DMS 273 (cell line): ENCODE results near the gene CLASP1.
"Not testable (repeated sequence)": the region's sequence is repeated elsewhere in the genome, so short reads cannot be mapped to it uniquely, and the experiment has no call there.

Experiments
- DNase-seq: peaks from one replicate; lab custom pipeline; 2025; ENCODE audit not compliant: unreplicated experiment; lab: John Stamatoyannopoulos, UW

Gene CLASP1

DNA sequence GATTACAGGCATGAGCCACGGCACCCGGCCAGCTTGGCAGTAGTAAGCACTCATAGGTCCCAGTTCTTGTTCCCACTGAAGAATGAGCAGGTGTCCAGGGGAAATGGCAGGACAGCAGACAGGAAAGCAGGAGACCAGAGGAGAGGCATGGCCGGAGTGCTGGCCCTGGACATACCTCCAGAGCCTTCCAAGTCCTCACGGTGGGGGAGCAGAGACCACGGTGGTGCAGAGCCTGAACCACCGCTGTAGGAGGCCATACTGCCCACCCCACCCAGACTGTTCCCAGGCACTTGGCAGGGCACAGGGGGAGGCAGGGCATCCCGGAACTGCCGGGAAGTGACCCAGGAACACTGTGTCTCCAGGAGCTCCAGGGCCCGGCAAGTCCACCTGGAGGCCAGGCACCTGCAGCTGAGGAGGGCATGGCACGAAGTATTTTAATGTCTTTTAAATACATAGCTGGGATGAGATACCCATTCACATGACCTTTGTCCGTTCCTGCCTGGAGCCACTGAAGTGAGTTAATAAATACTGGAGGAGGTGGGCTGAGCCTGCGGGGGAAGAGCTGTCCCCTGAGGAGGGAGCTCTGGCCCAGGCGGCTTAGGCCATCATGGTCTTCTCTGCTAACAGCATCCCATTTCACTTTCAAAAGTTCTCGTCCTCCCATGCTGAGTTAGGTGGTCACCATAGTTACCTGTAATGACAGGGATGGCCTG lies 314.5 kb downstream of the CLASP1 start:
- no peak for DNase-seq

DNA sequence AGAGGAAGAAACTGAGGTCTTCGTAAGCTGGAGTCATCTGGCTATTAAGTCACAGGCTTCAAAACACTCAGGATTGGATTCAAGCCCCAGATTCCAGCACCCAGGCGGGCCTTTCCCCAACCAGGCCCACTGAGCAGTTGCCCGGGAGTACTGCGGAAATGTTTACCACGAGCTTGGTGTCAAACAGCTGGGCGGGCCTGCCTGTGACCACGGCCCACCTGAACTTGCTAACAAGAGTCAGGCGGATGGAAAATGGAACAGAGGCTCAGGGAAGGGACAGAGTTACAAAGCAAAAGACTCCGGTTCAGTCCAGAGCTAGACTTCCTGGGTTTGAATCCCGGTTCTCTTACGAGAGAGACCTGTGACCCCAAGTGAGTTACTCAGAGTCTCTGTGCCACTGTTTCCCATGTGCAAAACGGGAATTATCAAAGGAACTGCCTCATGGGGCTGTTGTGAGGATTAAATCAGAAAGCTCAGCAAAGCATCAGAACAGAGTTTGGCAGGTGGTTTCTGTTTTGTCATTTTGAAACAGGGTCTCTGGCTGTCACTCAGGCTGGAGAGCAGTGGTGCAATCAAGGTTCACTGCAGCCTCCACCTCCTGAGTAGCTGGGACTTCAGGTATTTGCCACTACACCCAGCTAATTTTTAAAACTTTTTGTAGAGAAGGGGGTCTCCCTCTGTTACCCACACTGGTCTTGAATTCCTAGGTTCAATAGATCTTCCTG lies 315.3 kb downstream of the CLASP1 start:
- DNase-seq, result no peak

DNA sequence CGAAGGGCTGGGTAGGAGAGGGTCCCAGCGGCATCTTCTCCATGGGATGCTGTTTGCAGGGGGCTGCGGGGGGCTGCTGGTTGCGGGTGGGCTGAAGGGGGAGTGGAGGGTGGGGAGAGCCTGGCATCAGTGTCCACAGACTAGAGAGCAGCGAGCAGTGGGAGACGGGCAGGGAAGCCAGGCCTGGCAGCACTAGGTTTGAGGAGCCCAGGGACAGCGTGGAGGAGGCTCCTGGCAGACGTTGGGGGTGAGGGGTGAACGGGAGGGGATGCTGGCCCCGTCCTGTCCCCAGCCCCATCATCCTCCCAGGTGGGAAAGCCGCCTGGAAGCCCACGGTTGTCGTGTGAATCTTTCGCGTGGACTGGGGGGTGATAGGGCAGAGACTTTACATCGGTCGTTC lies 316.0 kb downstream of the CLASP1 start:
- DNase-seq, result no peak

DNA sequence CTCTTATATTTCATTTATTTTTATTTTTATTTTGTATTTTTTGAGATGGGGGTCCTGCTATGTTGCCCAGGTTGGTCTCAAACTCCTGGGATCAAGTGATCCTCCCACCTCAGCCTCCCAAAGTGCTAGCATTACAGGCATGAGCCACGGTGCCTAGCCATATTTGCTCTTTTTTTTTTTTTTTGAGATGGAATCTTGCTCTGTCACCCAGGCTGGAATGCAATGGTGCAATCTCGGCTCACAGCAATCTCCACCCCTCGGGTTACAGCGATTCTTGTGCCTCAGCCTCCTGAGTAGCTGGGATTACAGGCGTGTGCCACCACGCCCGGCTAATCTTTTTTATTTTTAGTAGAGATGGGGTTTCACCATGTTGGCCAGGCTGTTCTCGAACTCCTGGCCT lies 317.9 kb downstream of the CLASP1 start:
- not testable (repeated sequence) for DNase-seq

DNA sequence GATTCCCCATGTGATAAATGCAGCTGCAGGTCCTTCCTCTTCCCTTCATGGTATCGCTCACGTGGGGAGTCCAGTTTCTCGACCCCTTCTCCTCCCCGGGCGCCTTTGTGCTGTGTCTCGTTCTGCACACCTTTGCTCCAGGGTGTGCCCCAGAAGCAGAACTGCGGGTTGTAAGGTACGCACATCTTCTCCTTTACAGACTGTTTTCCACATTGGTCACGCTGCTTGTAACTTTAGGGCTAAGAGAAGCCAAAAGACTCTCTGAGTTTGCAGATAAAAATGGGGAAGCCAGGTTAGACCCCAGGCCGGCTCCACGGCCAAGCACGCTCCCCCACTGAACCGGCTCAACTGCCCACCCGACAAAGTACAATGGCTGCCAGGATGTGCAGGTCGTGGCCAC lies 318.3 kb downstream of the CLASP1 start:
- no peak for DNase-seq

DNA sequence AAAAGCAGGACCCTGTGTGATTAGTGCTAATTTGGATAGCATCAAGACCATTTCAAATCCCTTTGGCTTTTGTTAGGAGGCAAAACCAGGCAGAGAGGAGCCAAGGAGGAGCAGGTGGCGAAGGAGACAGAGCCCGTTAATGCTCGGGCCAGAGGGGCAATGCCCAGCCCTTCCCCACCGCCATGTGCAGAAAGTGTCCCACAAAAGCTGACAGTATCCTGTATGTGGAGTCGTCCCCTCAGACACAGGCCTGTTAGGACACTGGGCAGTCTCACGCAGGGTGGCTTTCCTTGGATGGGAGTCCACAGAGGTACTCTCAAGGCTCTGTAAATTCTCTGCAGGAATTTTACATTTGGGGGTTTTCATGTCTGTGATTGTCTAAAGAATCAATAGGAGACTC lies 319.5 kb downstream of the CLASP1 start:
- DNase-seq, result no peak

DNA sequence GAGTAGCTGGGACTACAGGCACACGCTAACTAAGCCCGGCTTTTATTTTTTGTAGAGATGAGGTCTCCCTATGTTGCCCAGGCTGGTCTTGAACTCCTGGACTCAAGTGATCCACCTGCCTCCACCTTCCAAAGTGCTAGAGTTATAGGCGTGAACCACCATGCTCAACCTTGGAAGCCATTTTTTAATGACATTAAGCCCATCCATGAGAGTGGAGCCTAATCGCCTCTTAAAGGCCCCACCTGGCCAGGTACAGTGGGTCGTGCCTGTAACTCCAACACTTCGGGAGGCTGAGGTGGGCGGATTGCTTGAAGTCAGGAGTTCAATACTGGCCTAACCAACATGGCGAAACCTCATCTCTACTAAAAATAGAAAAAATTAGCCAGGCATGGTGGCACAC lies 322.6 kb downstream of the CLASP1 start:
- DNase-seq, result no peak

DNA sequence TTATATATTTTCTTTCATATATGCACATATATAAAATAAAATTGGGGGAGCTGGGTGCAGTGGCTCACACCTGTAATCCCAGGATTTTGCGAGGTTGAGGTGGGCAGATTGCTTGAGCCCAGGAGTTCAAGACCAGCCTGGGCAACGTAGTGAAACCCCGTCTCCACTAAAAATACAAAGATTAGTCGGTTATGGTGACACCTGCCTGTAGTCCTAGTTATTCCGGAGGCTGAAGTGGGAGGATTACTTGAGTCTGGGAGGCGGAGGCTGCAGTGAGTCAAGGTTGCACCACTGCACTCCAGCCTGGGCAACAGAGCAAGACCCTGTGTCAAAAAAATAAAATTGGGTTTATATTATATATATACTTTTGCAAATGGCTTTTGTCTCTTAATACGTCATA lies 324.7 kb downstream of the CLASP1 start:
- DNase-seq, result no peak

DNA sequence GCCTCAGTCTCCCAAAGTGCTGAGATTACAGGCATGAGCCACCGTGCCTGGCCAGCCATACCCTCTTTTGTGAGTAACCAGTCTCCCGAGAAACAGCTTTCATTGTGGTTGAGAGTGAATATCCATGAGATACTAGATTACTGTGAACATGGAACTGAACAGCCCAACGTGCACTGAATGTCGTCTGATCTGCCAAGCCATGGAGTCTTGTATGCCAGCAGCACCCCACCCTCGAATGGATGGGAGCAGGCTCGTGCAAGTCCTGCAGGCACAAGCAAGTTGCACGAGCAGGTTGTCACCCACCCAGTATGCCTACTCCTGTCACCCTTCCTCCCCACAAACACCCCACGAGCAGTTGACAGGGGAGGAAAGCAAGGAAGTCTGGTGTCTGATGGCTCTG lies 327.8 kb downstream of the CLASP1 start:
- DNase-seq, result no peak

DNA sequence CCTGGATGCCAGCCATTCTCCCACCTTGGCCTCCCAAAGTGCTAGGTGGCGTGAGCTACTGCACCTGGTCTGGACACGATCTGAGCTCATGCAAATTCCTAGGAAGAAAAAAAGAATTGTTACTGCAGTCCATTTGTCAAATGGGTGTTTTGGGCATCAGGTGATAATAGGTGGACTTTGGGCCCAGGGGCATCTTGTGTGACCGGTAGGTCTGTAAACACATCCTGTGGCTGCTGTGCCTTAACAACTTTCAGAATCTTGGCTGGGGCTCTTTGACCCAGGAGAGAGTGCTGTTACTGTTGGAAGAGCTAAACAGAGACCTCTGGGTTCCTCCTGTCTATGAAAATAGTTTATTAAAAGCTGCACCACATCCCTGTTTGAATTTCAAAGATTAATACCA lies 329.3 kb downstream of the CLASP1 start:
- DNase-seq, result no peak

DNA sequence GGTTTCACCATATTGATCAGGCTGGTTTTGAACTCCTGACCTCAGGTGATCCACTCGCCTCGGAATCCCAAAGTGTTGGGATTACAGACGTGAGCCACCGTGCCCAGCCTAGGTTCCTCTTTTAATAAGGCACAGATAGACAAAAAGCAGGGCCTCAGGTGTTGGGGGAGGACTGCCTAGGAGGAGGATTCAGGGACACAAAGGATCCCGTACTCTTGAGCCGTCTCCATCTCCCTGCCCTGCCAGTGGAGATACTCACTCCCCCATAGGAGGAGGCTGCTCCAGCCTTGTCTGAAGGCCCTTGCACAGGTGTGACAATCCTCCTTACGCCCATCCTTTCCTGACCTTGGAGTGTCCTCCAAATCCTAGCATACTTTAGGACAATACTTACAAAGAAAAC lies 332.3 kb downstream of the CLASP1 start:
- DNase-seq, result no peak

DNA sequence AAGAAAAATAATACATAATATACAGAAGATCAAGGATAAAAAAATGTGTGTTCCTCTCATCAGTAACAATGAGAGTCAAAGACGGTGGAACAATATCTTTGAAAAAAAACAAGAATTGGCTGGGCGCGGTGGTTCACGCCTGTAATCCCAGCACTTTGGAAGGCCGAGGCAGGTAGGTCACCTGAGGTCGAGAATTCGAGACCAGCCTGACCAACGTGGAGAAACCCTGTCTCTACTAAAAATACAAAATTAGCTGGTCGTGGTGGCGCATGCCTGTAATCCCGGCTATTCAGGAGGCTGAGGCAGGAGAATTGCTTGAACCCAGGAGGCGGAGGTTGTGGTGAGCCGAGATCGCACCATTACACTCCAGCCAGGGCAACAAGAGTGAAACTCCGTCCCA lies 335.6 kb downstream of the CLASP1 start:
- not testable (repeated sequence) for DNase-seq

DNA sequence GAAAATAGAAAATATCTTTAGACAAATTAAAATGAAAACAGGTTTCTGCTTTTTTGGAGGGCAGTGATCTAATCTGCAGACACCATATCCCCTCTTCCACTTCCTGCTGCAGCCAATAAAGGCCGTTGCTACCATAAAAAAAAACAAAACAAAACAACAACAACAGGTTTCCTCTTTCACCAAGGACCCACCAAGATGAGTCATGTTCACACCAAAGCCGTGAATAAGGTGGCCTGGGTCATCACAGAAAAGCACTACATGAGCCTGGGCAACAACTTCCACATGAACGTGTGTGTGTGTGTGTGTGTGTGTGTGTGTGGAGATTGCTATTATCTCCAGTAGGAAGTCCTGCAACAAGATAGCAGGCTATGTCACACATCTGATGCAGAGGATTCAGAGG lies 339.5 kb downstream of the CLASP1 start:
- no peak for DNase-seq

DNA sequence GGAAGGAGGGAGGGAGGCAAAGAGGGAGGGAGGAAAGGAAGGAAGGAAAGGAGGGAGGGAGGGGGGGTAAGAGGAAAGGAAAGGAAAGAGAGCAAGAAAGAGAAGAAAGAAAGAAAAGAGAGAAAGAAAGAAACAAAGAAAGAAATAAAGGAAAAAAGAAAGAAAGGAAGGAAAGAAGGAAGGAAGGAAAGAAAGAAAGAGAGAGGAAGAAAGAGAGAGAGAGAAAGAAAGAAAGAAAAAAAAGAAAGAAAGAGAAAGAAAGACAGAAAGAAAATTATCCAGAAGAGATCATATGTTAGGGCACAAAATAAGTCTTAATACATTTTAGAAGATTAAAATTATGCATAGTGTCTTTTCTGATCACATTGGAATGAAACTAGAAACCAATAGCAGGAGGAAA lies 339.9 kb downstream of the CLASP1 start:
- DNase-seq, result no peak

DNA sequence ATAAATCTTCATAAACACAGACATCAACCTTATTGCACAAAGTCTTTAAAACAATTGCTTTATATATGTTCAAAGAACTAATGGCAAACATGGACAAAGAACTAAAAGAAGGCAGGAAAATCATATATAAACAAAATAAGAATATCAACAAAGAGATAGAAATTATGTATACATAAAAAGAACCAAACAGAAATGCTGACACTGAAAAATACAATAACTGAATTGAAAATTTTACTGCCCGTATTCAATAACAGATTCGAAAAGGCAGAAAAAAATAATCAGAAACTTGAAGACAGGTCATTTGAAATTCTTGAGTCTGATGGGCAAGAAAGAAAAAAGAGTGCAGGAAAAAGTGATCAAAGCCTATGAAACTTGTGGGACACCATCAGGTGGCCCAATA lies 342.2 kb downstream of the CLASP1 start:
- DNase-seq, result no peak

DNA sequence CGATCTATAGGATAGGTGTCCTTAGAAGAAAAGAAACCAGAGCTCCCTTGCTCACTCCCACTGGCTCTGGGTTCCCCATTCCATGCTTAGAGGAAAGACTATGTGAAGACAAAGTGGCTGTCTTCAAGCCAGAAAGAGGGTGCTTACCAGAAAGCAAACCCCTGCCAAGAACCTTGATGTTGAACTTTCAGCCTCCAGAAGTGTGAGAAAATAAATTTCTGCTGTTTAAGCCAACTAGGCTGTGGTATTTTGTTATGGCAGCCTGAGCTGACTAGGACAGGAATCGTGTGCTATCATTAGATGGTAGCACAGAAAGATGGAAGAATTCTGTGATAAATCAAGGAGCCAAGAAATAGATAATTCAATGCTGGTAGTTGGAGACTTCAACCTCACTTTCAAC lies 344.3 kb downstream of the CLASP1 start:
- DNase-seq, result no peak

DNA sequence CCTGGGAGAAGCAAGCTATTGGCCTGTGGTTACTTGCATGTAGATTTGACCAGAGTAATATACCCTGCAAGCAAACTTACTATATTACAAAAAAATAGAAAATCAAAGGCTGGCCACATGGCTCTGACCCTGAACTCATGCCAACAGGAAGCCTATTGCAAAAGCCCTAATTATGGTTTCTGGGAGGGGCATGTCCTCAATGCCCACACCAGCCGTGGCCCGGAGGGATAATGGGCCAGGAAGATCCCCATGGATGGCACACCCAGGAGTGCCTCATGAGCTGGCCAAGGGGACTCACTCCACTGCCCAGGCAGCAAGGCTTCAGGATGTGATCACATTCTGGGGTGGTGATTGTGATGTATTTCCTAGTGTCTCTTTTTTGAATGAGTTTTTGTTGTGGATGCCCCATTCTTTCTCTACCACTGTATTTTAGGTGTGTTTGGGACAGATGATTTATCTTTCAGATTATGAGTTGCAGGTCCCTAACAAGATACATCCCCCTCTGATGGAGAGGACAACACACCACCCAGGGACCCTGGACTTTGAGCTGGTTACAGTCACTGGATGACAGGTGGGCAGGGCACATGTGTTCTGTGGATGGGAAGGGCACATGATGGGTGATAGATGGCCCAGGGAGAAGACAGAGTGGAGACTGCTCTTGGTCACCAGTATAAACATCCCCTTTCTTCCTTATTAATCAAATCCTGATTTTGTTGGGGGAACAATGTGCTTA lies 345.6 kb downstream of the CLASP1 start:
- DNase-seq, result no peak

DNA sequence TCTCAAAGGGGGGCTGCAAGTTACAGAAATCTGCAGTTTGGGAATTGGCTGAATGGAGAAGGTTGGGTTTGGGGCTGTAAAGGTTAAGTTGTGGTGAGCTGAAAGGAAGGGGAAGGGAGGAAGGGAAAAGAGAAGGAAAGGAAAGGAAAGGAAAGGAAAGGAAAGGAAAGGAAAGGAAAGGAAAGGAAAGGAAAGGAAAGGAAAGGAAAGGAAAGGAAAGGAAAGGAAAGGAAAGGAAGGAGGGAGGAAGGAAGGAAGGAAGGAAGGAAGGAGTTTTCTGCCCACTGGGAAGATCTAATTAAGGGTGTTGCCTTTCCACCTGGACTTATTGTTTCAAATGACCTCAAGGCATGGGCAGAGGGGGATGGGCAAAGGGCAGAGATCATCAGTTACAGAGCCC lies 348.1 kb downstream of the CLASP1 start:
- DNase-seq, result not testable (repeated sequence)

DNA sequence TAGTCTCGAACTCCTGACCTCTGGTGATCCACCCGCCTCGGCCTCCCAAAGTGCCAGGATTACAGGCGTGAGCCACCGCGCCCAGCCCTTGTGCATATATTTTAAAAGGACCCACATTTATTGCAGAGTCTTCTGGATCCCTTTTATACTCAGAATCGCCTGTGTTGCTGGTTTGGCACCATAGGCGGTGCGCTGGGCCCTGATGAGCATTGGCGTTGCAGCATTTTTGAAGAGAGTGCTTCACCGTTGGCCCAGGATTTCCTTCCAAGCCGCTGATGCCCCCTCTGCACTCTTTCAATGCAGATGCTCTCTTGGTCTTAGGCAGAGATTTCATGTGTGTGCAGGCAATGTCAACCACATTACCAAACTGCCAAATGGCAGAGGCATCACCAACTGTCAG lies 350.8 kb downstream of the CLASP1 start:
- no peak for DNase-seq

DNA sequence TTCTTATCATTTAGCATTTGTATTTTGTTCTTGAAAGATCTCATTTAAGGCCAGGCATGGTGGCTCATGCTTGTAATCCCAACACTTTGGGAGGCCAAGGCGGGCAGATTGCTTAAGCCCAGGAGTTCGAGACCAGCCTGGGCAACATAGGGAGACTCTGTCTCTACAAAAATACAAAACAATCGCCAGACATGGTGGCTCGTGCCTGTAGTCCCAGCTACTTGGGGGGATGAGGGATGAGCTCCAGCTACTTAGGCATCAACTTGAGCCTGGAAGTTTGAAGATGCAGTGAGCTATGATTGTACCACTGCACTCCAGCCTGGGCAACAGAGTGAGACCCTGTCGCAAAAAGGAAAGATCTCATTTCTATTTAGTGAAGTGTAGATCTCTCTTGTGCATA lies 351.4 kb downstream of the CLASP1 start:
- DNase-seq, result not testable (repeated sequence)

DNA sequence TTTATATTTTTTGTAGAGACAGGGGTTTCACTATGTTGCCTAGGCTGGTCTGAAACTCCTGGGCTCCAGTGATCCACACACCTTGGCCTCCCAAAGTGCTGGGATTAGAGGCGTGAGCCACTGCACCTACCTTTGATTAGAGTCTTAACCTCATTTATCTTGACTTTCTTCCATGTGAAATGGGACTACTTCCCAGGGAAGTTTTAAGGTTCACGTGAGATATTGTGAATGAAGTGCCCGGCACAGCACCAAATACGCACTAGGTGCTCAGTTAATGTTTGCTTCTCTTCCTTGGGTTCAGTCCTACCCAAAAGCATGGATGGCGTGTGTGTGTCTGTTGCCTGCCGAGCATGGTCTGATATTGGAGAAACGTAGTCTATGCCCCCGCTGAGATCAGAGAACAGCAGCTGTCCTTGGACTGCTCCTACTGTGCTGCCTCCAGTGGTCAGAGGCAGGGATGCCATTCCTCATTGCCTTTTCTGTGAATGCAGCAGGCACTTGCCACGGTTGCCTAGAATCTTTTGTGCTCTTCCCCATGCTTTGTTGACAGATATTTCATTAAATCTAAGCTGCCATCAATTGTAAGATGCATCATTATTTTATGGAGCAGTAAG lies 351.9 kb downstream of the CLASP1 start:
- DNase-seq, result peak; percentile 90
